WTC11 (cell line): ENCODE data around the gene TMEM190. TPM values are rescaled to one million over a fixed set of nuclear protein-coding genes. Genes with fewer than 3 reads are reported as not detected.

Experiments used
- ATAC-seq: fragments of 200-7000 bp; cut with Tn5 transposase; 2 replicates; pipeline ENCODE4 v1.10.0; 2021; ENCODE audit warnings: mild to moderate bottlenecking, moderate library complexity
- CTCF ChIA-PET: fragments of 300-600 bp; sonication (Branson Sonifier 250); formaldehyde crosslinking; loops from one replicate; lab custom pipeline; 2021; ENCODE audit warnings: antibody characterized with exemption; lab: Charles Lee
- POLR2A ChIA-PET: fragments of 350-600 bp; sonication (Branson Sonifier 250); formaldehyde crosslinking; loops from one replicate; lab custom pipeline; 2021; ENCODE audit warnings: antibody characterized with exemption; lab: Charles Lee
- DNase-seq: peaks from one replicate; pipeline ENCODE4 v3.0.0; 2021; ENCODE audit warnings: low spot score
- H3K27ac Mint-ChIP-seq: 2 replicates; pipeline ENCODE4 v1.8.0; 2021; ENCODE audit warnings: mixed read lengths
- H3K27me3 Mint-ChIP-seq: 2 replicates; pipeline ENCODE4 v1.8.0; 2021; ENCODE audit warnings: low read depth, mild to moderate bottlenecking, moderate library complexity, mixed read lengths
- H3K36me3 Mint-ChIP-seq: 2 replicates; pipeline ENCODE4 v1.8.0; 2021; ENCODE audit warnings: mixed read lengths
- H3K4me1 Mint-ChIP-seq: 2 replicates; pipeline ENCODE4 v1.8.0; 2022; ENCODE audit warnings: mixed read lengths
- H3K4me3 Mint-ChIP-seq: 2 replicates; pipeline ENCODE4 v1.8.0; 2021; ENCODE audit warnings: mild to moderate bottlenecking, moderate library complexity, mixed read lengths
- H3K9me3 Mint-ChIP-seq: 2 replicates; pipeline ENCODE4 v1.8.0; 2021; ENCODE audit warnings: mixed read lengths
- CREM ChIP-seq: sonication (generic); formaldehyde crosslinking; IDR thresholded peaks from 2 replicates; pipeline ENCODE4 v1.8.1; 2022; ENCODE audit warnings: mild to moderate bottlenecking, missing genetic modification reagents, moderate library complexity
- ESRRA ChIP-seq: sonication (generic); formaldehyde crosslinking; IDR thresholded peaks from 2 replicates; pipeline ENCODE4 v1.8.1; 2022; ENCODE audit warnings: mild to moderate bottlenecking, missing genetic modification reagents, borderline replicate concordance
- ETV6 ChIP-seq: sonication (generic); formaldehyde crosslinking; IDR thresholded peaks from 2 replicates; pipeline ENCODE4 v1.8.1; 2022; ENCODE audit warnings: mild to moderate bottlenecking, missing genetic modification reagents
- GRHL2 ChIP-seq: fragments of 250-450 bp; sonication (Bioruptor Pico); IDR thresholded peaks from 2 replicates; pipeline ENCODE4 v1.8.0; 2022; ENCODE audit warnings: mild to moderate bottlenecking, moderate library complexity; ENCODE audit not compliant: insufficient replicate concordance, severe bottlenecking
- MYBL2 ChIP-seq: sonication (generic); formaldehyde crosslinking; IDR thresholded peaks from 2 replicates; pipeline ENCODE4 v1.8.1; 2023; ENCODE audit warnings: mild to moderate bottlenecking, moderate library complexity, missing genetic modification reagents
- SP1 ChIP-seq: sonication (generic); formaldehyde crosslinking; conservative IDR thresholded peaks from 2 replicates; pipeline ENCODE4 v1.8.1; 2022; ENCODE audit warnings: missing genetic modification reagents
- ZNF138 ChIP-seq: sonication (generic); formaldehyde crosslinking; conservative IDR thresholded peaks from 2 replicates; pipeline ENCODE4 v1.8.1; 2022; ENCODE audit warnings: mild to moderate bottlenecking, moderate library complexity, missing genetic modification reagents
- ZNF317 ChIP-seq: sonication (generic); formaldehyde crosslinking; IDR thresholded peaks from 2 replicates; pipeline ENCODE4 v1.8.1; 2023; ENCODE audit warnings: low read depth, mild to moderate bottlenecking, moderate library complexity, missing genetic modification reagents, borderline replicate concordance
- ZNF423 ChIP-seq: fragments of 250-450 bp; sonication (Bioruptor Pico); IDR thresholded peaks from 2 replicates; pipeline ENCODE4 v2.1.2; 2022; ENCODE audit warnings: mild to moderate bottlenecking, moderate library complexity
- total RNA-seq: library from RNA; stranded (reverse); gene quantifications from 3 replicates; pipeline ENCODE4 v1.2.3, GENCODE V29; 2021
- TF ChIP-seq, protein P1 (sequence below): fragments of 250-450 bp; sonication (Bioruptor Pico); conservative IDR thresholded peaks from 2 replicates; pipeline ENCODE4 v1.9.0; 2021; ENCODE audit warnings: mild to moderate bottlenecking
- TF ChIP-seq, protein P2 (sequence below): fragments of 250-450 bp; sonication (Bioruptor Pico); IDR thresholded peaks from 2 replicates; pipeline ENCODE4 v1.9.0; 2021; ENCODE audit warnings: mild to moderate bottlenecking, borderline replicate concordance
- TF ChIP-seq, protein P3 (sequence below): sonication (generic); formaldehyde crosslinking; IDR thresholded peaks from 2 replicates; pipeline ENCODE4 v1.8.1; 2023; ENCODE audit warnings: mild to moderate bottlenecking, missing genetic modification reagents, moderate library complexity
- TF ChIP-seq, protein P4 (sequence below): sonication (generic); formaldehyde crosslinking; IDR thresholded peaks from 2 replicates; pipeline ENCODE4 v1.8.1; 2023; ENCODE audit warnings: mild to moderate bottlenecking, missing genetic modification reagents
- TF ChIP-seq, protein P5 (sequence below): sonication (generic); formaldehyde crosslinking; IDR thresholded peaks from 2 replicates; pipeline ENCODE4 v1.8.0; 2023; ENCODE audit warnings: mild to moderate bottlenecking, missing genetic modification reagents

The TMEM190 gene
- total RNA-seq, 1 experiment from 2014 or later, result 0.33 TPM

DNA sequence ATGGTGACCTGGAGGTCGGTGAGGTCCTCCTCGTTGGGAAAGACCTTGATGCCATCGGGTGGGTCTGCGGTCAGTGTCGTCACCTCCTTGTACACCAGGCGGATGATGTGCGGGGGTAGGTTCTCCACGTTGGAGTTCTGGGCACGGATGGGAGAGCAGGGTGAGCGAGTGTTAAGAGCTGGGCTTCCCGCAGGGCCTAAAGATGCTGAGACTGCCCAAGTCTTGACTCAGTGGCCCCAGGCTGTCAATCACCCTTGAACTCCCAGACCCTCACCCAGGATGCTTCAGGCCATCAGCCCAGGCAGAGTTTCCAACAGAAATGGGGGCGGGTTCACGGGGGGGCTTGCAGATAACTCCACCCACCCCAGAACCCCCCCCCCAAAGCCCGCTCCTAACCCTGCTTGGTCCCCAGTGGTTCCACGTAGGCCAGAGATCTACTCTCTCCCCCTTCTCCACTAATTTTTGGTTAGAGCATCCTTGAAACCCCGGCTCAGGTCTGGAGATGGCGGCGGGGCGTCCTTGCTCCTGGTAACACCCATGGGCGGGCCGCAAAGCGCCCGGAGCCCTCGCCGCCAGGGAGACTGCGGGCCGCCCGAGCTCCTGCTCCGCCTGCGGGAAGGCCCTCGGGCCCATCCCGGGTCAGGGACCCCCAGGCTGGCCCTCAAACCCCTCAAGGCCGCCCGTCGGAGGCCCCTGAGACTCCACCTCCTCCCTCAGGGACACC, 30.4 kb downstream of the TMEM190 start:
- peaks cover 22% of the 10 kb centered on the region for H3K9me3 Mint-ChIP-seq
- ChIA-PET POLR2A (interaction anchor here (0.6 to 2.3 kb wide), 9 partner anchors 16 to 250 kb away, joined by 3 to 8 read pairs (median 4); partner anchors contain the start of genes KMT5C and TMEM238), CTCF (interaction anchor here (0.5 to 2.5 kb wide), 4 partner anchors 11 to 246 kb away, joined by 3 to 11 read pairs (median 4); partner anchors contain the start of gene SHISA7)
- peaks cover 34% of the 10 kb centered on the region for H3K4me1 Mint-ChIP-seq
- peaks cover 33% of the 10 kb centered on the region for H3K27me3 Mint-ChIP-seq
- no peak for TF ChIP-seq CREM (CRISPR knock-in tag)
- no peak for TF ChIP-seq ESRRA
- TF ChIP-seq, protein P1, sequence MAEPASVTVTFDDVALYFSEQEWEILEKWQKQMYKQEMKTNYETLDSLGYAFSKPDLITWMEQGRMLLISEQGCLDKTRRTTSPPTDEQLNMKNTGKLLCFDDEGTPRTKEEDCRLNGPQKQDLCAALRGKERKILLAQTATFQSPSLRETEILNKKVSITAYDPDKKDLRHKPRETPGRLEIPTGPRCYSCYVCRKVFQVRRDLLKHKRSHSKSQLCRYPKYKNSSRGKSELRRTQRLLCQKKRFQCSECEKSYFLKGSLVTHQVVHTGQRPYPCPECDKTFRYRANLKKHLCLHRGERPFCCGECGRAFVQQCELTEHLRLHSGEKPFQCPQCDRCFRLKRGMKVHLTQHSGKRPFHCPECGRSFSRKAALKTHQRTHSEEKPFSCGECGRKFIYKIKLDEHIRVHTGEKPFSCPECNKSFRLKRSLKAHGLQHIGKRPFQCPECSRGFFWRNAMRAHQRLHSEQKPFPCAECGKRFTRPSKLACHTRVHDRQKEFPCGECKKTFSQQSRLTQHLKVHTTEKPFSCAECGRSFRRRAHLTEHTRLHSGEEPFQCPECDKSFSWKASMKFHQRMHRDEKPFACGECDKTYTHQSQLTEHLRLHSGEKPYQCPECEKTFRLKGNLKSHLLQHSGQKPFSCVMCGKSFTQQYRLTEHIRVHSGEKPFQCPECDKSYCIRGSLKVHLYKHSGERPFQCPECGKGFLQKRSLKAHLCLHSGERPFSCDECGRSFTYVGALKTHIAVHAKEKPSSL (CRISPR knock-in tag), result no peak
- TF ChIP-seq, protein P2, sequence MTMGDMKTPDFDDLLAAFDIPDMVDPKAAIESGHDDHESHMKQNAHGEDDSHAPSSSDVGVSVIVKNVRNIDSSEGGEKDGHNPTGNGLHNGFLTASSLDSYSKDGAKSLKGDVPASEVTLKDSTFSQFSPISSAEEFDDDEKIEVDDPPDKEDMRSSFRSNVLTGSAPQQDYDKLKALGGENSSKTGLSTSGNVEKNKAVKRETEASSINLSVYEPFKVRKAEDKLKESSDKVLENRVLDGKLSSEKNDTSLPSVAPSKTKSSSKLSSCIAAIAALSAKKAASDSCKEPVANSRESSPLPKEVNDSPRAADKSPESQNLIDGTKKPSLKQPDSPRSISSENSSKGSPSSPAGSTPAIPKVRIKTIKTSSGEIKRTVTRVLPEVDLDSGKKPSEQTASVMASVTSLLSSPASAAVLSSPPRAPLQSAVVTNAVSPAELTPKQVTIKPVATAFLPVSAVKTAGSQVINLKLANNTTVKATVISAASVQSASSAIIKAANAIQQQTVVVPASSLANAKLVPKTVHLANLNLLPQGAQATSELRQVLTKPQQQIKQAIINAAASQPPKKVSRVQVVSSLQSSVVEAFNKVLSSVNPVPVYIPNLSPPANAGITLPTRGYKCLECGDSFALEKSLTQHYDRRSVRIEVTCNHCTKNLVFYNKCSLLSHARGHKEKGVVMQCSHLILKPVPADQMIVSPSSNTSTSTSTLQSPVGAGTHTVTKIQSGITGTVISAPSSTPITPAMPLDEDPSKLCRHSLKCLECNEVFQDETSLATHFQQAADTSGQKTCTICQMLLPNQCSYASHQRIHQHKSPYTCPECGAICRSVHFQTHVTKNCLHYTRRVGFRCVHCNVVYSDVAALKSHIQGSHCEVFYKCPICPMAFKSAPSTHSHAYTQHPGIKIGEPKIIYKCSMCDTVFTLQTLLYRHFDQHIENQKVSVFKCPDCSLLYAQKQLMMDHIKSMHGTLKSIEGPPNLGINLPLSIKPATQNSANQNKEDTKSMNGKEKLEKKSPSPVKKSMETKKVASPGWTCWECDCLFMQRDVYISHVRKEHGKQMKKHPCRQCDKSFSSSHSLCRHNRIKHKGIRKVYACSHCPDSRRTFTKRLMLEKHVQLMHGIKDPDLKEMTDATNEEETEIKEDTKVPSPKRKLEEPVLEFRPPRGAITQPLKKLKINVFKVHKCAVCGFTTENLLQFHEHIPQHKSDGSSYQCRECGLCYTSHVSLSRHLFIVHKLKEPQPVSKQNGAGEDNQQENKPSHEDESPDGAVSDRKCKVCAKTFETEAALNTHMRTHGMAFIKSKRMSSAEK, result no peak
- TF ChIP-seq ETV6, result no peak
- TF ChIP-seq SP1 (CRISPR knock-in tag), result no peak
- TF ChIP-seq ZNF423 (CRISPR knock-in tag), result no peak
- no peak for TF ChIP-seq MYBL2
- no peak for TF ChIP-seq ZNF317 (CRISPR knock-in tag)
- TF ChIP-seq, protein P3, sequence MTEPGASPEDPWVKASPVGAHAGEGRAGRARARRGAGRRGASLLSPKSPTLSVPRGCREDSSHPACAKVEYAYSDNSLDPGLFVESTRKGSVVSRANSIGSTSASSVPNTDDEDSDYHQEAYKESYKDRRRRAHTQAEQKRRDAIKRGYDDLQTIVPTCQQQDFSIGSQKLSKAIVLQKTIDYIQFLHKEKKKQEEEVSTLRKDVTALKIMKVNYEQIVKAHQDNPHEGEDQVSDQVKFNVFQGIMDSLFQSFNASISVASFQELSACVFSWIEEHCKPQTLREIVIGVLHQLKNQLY (CRISPR knock-in tag), result no peak
- TF ChIP-seq, protein P4, sequence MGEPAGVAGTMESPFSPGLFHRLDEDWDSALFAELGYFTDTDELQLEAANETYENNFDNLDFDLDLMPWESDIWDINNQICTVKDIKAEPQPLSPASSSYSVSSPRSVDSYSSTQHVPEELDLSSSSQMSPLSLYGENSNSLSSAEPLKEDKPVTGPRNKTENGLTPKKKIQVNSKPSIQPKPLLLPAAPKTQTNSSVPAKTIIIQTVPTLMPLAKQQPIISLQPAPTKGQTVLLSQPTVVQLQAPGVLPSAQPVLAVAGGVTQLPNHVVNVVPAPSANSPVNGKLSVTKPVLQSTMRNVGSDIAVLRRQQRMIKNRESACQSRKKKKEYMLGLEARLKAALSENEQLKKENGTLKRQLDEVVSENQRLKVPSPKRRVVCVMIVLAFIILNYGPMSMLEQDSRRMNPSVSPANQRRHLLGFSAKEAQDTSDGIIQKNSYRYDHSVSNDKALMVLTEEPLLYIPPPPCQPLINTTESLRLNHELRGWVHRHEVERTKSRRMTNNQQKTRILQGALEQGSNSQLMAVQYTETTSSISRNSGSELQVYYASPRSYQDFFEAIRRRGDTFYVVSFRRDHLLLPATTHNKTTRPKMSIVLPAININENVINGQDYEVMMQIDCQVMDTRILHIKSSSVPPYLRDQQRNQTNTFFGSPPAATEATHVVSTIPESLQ (CRISPR knock-in tag), result no peak
- TF ChIP-seq, protein P5, sequence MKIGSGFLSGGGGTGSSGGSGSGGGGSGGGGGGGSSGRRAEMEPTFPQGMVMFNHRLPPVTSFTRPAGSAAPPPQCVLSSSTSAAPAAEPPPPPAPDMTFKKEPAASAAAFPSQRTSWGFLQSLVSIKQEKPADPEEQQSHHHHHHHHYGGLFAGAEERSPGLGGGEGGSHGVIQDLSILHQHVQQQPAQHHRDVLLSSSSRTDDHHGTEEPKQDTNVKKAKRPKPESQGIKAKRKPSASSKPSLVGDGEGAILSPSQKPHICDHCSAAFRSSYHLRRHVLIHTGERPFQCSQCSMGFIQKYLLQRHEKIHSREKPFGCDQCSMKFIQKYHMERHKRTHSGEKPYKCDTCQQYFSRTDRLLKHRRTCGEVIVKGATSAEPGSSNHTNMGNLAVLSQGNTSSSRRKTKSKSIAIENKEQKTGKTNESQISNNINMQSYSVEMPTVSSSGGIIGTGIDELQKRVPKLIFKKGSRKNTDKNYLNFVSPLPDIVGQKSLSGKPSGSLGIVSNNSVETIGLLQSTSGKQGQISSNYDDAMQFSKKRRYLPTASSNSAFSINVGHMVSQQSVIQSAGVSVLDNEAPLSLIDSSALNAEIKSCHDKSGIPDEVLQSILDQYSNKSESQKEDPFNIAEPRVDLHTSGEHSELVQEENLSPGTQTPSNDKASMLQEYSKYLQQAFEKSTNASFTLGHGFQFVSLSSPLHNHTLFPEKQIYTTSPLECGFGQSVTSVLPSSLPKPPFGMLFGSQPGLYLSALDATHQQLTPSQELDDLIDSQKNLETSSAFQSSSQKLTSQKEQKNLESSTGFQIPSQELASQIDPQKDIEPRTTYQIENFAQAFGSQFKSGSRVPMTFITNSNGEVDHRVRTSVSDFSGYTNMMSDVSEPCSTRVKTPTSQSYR (CRISPR knock-in tag), result no peak
- TF ChIP-seq GRHL2 (CRISPR knock-in tag), result no peak
- TF ChIP-seq ZNF138 (CRISPR knock-in tag), result no peak
- H3K36me3 Mint-ChIP-seq, result peaks cover 55% of the 10 kb centered on the region
- H3K4me3 Mint-ChIP-seq, result peak overlapping the region; percentile 88
- ATAC-seq (no peak), DNase-seq (no peak)
- H3K27ac Mint-ChIP-seq, result peak overlapping the region; percentile 85
